ENCODE measurements around the gene STAC. TPM values are rescaled to one million over a fixed set of nuclear protein-coding genes. Genes with fewer than 3 reads are reported as not detected.

Gene STAC
- total and polyA plus RNA-seq, 4 donors = 0.21 to 0.56 (median 0.39) TPM

- H3K4me1 ChIP-seq (ENCODE audit: control insufficient read depth in 4 of 4, insufficient read depth in 4 of 4, low read length in 3 of 4) = no peaks in the 10 kb centered on the region
- H3K9me3 ChIP-seq (ENCODE audit: control insufficient read depth in 4 of 4, low read length in 3 of 4) = peaks cover 0 to 6% (median 0%) of the 10 kb centered on the region in 4 donors
- H3K9ac ChIP-seq (ENCODE audit: low read depth in 1 of 2, low read length in 2 of 2) = no peak overlapping the region
- TF ChIP-seq RAD21 (IDR thresholded peaks at IDR 0.05) = no peak
- no peak for TF ChIP-seq HNF4A (conservative IDR thresholded peaks at IDR 0.05)
- no peak for TF ChIP-seq EGR1 (IDR thresholded peaks at IDR 0.05; ENCODE audit: low read depth in 2 of 2)
- TF ChIP-seq, protein P1, sequence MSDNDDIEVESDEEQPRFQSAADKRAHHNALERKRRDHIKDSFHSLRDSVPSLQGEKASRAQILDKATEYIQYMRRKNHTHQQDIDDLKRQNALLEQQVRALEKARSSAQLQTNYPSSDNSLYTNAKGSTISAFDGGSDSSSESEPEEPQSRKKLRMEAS (IDR thresholded peaks at IDR 0.05) = no peak
- no peak for TF ChIP-seq CTCF (IDR thresholded peaks at IDR 0.05; ENCODE audit: low read depth, low read length, missing input control)
- TF ChIP-seq FOXA1 (IDR thresholded peaks at IDR 0.05) = no peak
- no peak for TF ChIP-seq RXRA (IDR thresholded peaks at IDR 0.05)
- TF ChIP-seq NR2F2 (IDR thresholded peaks at IDR 0.05) = no peak
- peaks cover 0 to 5% (median 0%) of the 10 kb centered on the region in 4 donors for H3K27me3 ChIP-seq (ENCODE audit: control insufficient read depth in 4 of 4, insufficient read depth in 4 of 4, low read length in 3 of 4)
- no peak overlapping the region for H3K27ac ChIP-seq (ENCODE audit: low read depth in 1 of 2, low read length in 2 of 2)
- no peak overlapping the region for H3K4me3 ChIP-seq (ENCODE audit: low read depth in 1 of 3, low read length in 3 of 3)
- WGBS = 79% methylated on average over 4 of the region's 4 CpGs
- no peaks in the 10 kb centered on the region for H3K36me3 ChIP-seq (ENCODE audit: control insufficient read depth in 4 of 4, insufficient read depth in 3 of 4, low read depth in 1 of 4, low read length in 3 of 4)
- no peak for DNase-seq (ENCODE audit: low spot score)
Observed at GRCh38 chr3:36364260-36364659, 16.0 kb upstream of the STAC start.

GRCh38 chr3:36365829-36366228 is 14.5 kb upstream of the STAC start:
- 87% methylated on average over 3 of the region's 3 CpGs for WGBS
- TF ChIP-seq GABPA (IDR thresholded peaks at IDR 0.05 in 1 of 2, conservative IDR thresholded peaks at IDR 0.05 in 1 of 2) (no peak), SP1 (IDR thresholded peaks at IDR 0.05) (no peak), TAF1 (conservative IDR thresholded peaks at IDR 0.05) (no peak), EGR1 (IDR thresholded peaks at IDR 0.05; ENCODE audit: low read depth in 2 of 2) (no peak), HNF4G (IDR thresholded peaks at IDR 0.05) (no peak), CTCF (IDR thresholded peaks at IDR 0.05; ENCODE audit: low read depth, low read length, missing input control) (no peak), YY1 (IDR thresholded peaks at IDR 0.05) (no peak), RXRA (IDR thresholded peaks at IDR 0.05) (no peak), NR2F2 (IDR thresholded peaks at IDR 0.05) (no peak), RAD21 (IDR thresholded peaks at IDR 0.05) (no peak), JUND (IDR thresholded peaks at IDR 0.05) (no peak), FOXA2 (IDR thresholded peaks at IDR 0.05) (no peak), HNF4A (conservative IDR thresholded peaks at IDR 0.05) (no peak), ATF3 (IDR thresholded peaks at IDR 0.05) (no peak), FOXA1 (IDR thresholded peaks at IDR 0.05) (no peak)
- TF ChIP-seq, protein P2, sequence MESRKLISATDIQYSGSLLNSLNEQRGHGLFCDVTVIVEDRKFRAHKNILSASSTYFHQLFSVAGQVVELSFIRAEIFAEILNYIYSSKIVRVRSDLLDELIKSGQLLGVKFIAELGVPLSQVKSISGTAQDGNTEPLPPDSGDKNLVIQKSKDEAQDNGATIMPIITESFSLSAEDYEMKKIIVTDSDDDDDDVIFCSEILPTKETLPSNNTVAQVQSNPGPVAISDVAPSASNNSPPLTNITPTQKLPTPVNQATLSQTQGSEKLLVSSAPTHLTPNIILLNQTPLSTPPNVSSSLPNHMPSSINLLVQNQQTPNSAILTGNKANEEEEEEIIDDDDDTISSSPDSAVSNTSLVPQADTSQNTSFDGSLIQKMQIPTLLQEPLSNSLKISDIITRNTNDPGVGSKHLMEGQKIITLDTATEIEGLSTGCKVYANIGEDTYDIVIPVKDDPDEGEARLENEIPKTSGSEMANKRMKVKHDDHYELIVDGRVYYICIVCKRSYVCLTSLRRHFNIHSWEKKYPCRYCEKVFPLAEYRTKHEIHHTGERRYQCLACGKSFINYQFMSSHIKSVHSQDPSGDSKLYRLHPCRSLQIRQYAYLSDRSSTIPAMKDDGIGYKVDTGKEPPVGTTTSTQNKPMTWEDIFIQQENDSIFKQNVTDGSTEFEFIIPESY (IDR thresholded peaks at IDR 0.05) = no peak
- TF ChIP-seq, protein P1 (IDR thresholded peaks at IDR 0.05) = no peak
- TF ChIP-seq, protein P3, sequence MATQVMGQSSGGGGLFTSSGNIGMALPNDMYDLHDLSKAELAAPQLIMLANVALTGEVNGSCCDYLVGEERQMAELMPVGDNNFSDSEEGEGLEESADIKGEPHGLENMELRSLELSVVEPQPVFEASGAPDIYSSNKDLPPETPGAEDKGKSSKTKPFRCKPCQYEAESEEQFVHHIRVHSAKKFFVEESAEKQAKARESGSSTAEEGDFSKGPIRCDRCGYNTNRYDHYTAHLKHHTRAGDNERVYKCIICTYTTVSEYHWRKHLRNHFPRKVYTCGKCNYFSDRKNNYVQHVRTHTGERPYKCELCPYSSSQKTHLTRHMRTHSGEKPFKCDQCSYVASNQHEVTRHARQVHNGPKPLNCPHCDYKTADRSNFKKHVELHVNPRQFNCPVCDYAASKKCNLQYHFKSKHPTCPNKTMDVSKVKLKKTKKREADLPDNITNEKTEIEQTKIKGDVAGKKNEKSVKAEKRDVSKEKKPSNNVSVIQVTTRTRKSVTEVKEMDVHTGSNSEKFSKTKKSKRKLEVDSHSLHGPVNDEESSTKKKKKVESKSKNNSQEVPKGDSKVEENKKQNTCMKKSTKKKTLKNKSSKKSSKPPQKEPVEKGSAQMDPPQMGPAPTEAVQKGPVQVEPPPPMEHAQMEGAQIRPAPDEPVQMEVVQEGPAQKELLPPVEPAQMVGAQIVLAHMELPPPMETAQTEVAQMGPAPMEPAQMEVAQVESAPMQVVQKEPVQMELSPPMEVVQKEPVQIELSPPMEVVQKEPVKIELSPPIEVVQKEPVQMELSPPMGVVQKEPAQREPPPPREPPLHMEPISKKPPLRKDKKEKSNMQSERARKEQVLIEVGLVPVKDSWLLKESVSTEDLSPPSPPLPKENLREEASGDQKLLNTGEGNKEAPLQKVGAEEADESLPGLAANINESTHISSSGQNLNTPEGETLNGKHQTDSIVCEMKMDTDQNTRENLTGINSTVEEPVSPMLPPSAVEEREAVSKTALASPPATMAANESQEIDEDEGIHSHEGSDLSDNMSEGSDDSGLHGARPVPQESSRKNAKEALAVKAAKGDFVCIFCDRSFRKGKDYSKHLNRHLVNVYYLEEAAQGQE (IDR thresholded peaks at IDR 0.05) = no peak

More at GRCh38 chr3:36365829-36366228, 14.5 kb upstream of the STAC start:
- Histone ChIP-seq H3K4me3 (ENCODE audit: low read depth in 1 of 3, low read length in 3 of 3) (no peak overlapping the region), H3K36me3 (ENCODE audit: control insufficient read depth in 4 of 4, insufficient read depth in 3 of 4, low read depth in 1 of 4, low read length in 3 of 4) (no peaks in the 10 kb centered on the region), H3K9ac (ENCODE audit: low read depth in 1 of 2, low read length in 2 of 2) (no peak overlapping the region), H3K9me3 (ENCODE audit: control insufficient read depth in 4 of 4, low read length in 3 of 4) (peaks cover 0 to 3% (median 0%) of the 10 kb centered on the region in 4 donors), H3K27me3 (ENCODE audit: control insufficient read depth in 4 of 4, insufficient read depth in 4 of 4, low read length in 3 of 4) (peaks cover 0 to 5% (median 1%) of the 10 kb centered on the region in 4 donors), H3K27ac (ENCODE audit: low read depth in 1 of 2, low read length in 2 of 2) (no peak overlapping the region), H3K4me1 (ENCODE audit: control insufficient read depth in 4 of 4, insufficient read depth in 4 of 4, low read length in 3 of 4) (no peaks in the 10 kb centered on the region)
- no peak for DNase-seq (ENCODE audit: low spot score)
